Urinary bladder (tissue), 4 donors: ENCODE data around the gene PDZD2. TPM values are rescaled to one million over a fixed set of nuclear protein-coding genes. Genes with fewer than 3 reads are reported as not detected.
"Not testable (repeated sequence)": the region's sequence is repeated elsewhere in the genome, so short reads cannot be mapped to it uniquely, and the experiment has no call there.

Experiments used
- DNase-seq: peaks from one replicate; pipeline ENCODE4 v3.0.0-alpha.2; 2015; ENCODE audit errors: extremely low spot score
- H3K27ac ChIP-seq: one replicate; pipeline ENCODE4 v1.5.1; 2013; ENCODE audit warnings: low read depth, mild to moderate bottlenecking, moderate library complexity
- H3K36me3 ChIP-seq: one replicate; pipeline ENCODE4 v1.6.1; 2013; ENCODE audit warnings: mild to moderate bottlenecking, moderate library complexity; ENCODE audit not compliant: insufficient read depth
- H3K4me1 ChIP-seq: one replicate; pipeline ENCODE4 v1.6.1; 2013; ENCODE audit warnings: mild to moderate bottlenecking, moderate library complexity; ENCODE audit not compliant: insufficient read depth
- H3K4me3 ChIP-seq: one replicate; pipeline ENCODE4 v1.5.1; 2013; ENCODE audit warnings: low read depth, low read length
- WGBS: extraction: QIAGEN DNeasy Blood & Tissue Kit; methylation state at CpG from one replicate; pipeline ENCODE4 v1.1.7; 2013; 5-methylcytosine and 5-hydroxymethylcytosine counted together
- polyA plus RNA-seq: library from polyadenylated mRNA; stranded (reverse); fragments of 200-250 nt; gene quantifications from one replicate; pipeline ENCODE4 v1.2.3, GENCODE V29; 2013
- total RNA-seq: library from RNA; depleted of rRNA; stranded (reverse); fragments of >200 nt; gene quantifications from one replicate; pipeline ENCODE4 v1.2.3, GENCODE V29; 2014
- donor health status: healthy with polysubstance abuse.
- donor health status: healthy.

PDZD2 gene
- total and polyA plus RNA-seq, 2 donors: 4.5 to 8.1 TPM

- H3K4me3 ChIP-seq: no peak overlapping the region
- no peak overlapping the region for H3K27ac ChIP-seq
- H3K36me3 ChIP-seq: no peaks in the 10 kb centered on the region
- no peaks in the 10 kb centered on the region for H3K4me1 ChIP-seq
- 45% methylated on average over 6 of the region's 6 CpGs for WGBS
- no peak for DNase-seq
Observed at GRCh38 chr5:31962351-31962751, 323.4 kb downstream of the PDZD2 start.

- no peak for DNase-seq
Observed at GRCh38 chr5:31962871-31963307, 324.0 kb downstream of the PDZD2 start.

GRCh38 chr5:31963358-31964006 is 324.6 kb downstream of the PDZD2 start:
- H3K4me1 ChIP-seq: no peaks in the 10 kb centered on the region
- WGBS: 58% methylated on average over 13 of the region's 13 CpGs
- H3K27ac ChIP-seq: no peak overlapping the region
- DNase-seq: no peak
- H3K36me3 ChIP-seq: no peaks in the 10 kb centered on the region
- no peak overlapping the region for H3K4me3 ChIP-seq

More at GRCh38 chr5:31962871-31963307, 324.0 kb downstream of the PDZD2 start:
- 33% methylated on average over 3 of the region's 3 CpGs for WGBS
- Histone ChIP-seq H3K4me1 (no peaks in the 10 kb centered on the region), H3K27ac (no peak overlapping the region), H3K4me3 (no peak overlapping the region), H3K36me3 (no peaks in the 10 kb centered on the region)

- Histone ChIP-seq H3K27ac (no peak overlapping the region), H3K36me3 (no peaks in the 10 kb centered on the region), H3K4me1 (no peaks in the 10 kb centered on the region), H3K4me3 (no peak overlapping the region)
- WGBS: 92% methylated on average over 2 of the region's 2 CpGs
- no peak for DNase-seq
Observed at GRCh38 chr5:31964007-31964360, 325.1 kb downstream of the PDZD2 start.

- no peak for DNase-seq
- no peaks in the 10 kb centered on the region for H3K4me1 ChIP-seq
- 83% methylated on average over 6 of the region's 6 CpGs for WGBS
- no peak overlapping the region for H3K4me3 ChIP-seq
- H3K36me3 ChIP-seq: no peaks in the 10 kb centered on the region
- no peak overlapping the region for H3K27ac ChIP-seq
Observed at GRCh38 chr5:31965227-31965626, 326.3 kb downstream of the PDZD2 start.

- H3K36me3 ChIP-seq: no peaks in the 10 kb centered on the region
- 95% methylated on average over 5 of the region's 5 CpGs for WGBS
Observed at GRCh38 chr5:31966936-31967335, 328.0 kb downstream of the PDZD2 start.

GRCh38 chr5:31967461-31967860 is 328.5 kb downstream of the PDZD2 start:
- no peak for DNase-seq
- 94% methylated on average over 3 of the region's 3 CpGs for WGBS
- H3K36me3 ChIP-seq: no peaks in the 10 kb centered on the region
- H3K4me3 ChIP-seq: no peak overlapping the region
- no peaks in the 10 kb centered on the region for H3K4me1 ChIP-seq
- H3K27ac ChIP-seq: no peak overlapping the region

More at GRCh38 chr5:31966936-31967335, 328.0 kb downstream of the PDZD2 start:
- Histone ChIP-seq H3K27ac (no peak overlapping the region), H3K4me3 (no peak overlapping the region), H3K4me1 (no peaks in the 10 kb centered on the region)
- DNase-seq: no peak

- Histone ChIP-seq H3K4me3 (no peak overlapping the region), H3K27ac (no peak overlapping the region), H3K4me1 (no peaks in the 10 kb centered on the region), H3K36me3 (no peaks in the 10 kb centered on the region)
- no peak for DNase-seq
Observed at GRCh38 chr5:31972558-31972957, 333.6 kb downstream of the PDZD2 start.

GRCh38 chr5:31975189-31975612 is 336.3 kb downstream of the PDZD2 start:
- H3K4me1 ChIP-seq, DNase-seq, H3K36me3 ChIP-seq, H3K27ac ChIP-seq, H3K4me3 ChIP-seq: not testable (repeated sequence)
- 96% methylated on average over 5 of the region's 5 CpGs for WGBS

- Histone ChIP-seq H3K4me3 (no peak overlapping the region), H3K4me1 (no peaks in the 10 kb centered on the region), H3K27ac (no peak overlapping the region), H3K36me3 (no peaks in the 10 kb centered on the region)
- 92% methylated on average over 1 of the region's 1 CpG for WGBS
- DNase-seq: no peak
Observed at GRCh38 chr5:31976169-31976568, 337.2 kb downstream of the PDZD2 start.

- no peaks in the 10 kb centered on the region for H3K4me1 ChIP-seq
- DNase-seq: no peak
- WGBS: 78% methylated on average over 7 of the region's 7 CpGs
Observed at GRCh38 chr5:31981361-31981945, 342.5 kb downstream of the PDZD2 start.

GRCh38 chr5:31982027-31982426 is 343.1 kb downstream of the PDZD2 start:
- Histone ChIP-seq H3K4me1 (no peaks in the 10 kb centered on the region), H3K4me3 (no peak overlapping the region), H3K36me3 (no peaks in the 10 kb centered on the region), H3K27ac (no peak overlapping the region)
- DNase-seq: no peak
- WGBS: 94% methylated on average over 6 of the region's 6 CpGs

More at GRCh38 chr5:31981361-31981945, 342.5 kb downstream of the PDZD2 start:
- Histone ChIP-seq H3K27ac (no peak overlapping the region), H3K36me3 (no peaks in the 10 kb centered on the region), H3K4me3 (no peak overlapping the region)

- Histone ChIP-seq H3K4me1 (no peaks in the 10 kb centered on the region), H3K27ac (no peak overlapping the region), H3K36me3 (no peaks in the 10 kb centered on the region), H3K4me3 (no peak overlapping the region)
- DNase-seq: no peak
- 80% methylated on average over 2 of the region's 2 CpGs for WGBS
Observed at GRCh38 chr5:31982621-31983020, 343.7 kb downstream of the PDZD2 start.

GRCh38 chr5:31983851-31984250 is 344.9 kb downstream of the PDZD2 start:
- Histone ChIP-seq H3K27ac (no peak overlapping the region), H3K4me1 (no peaks in the 10 kb centered on the region), H3K36me3 (no peaks in the 10 kb centered on the region), H3K4me3 (no peak overlapping the region)
- WGBS: 35% methylated on average over 4 of the region's 4 CpGs
- no peak for DNase-seq
